ENCODE results near the gene ADK. TPM values are rescaled to one million over a fixed set of nuclear protein-coding genes. Genes with fewer than 3 reads are reported as not detected.

The ADK gene
- total RNA-seq, 2 experiments from 2014 or later = 26.4 to 31.1 TPM

DNA sequence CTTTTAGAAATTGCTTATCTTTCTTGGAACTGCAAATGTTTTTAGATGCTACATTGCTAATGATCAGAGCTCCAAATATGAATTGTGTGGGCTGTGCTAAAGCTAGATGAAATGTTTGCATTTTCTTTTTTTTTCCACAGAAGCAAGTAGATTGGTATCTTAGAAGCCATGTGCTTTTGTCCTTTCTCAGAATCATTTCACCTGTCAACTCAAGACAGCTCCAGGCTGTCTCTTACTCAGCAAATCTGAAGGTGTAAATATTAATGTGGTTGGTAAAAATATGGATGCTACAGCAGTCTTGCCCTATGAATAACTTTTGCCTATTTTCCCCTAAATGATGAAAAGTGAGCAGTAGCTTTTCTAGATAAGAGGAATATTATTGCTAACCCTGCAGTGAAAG lies 41.6 kb upstream of the ADK start:
- intact Hi-C loops (cut with micrococcal nuclease; ENCODE audit: unreplicated experiment) = no loop called here
- ChIA-PET POLR2A (interaction anchor here (0.6 to 1.4 kb wide), 7 partner anchors 9 to 275 kb away, joined by 3 to 5 read pairs (median 3); no protein-coding TSS in a partner anchor), CTCF (ENCODE audit: unreplicated experiment) (interaction anchor here (0.6 kb wide), 1 partner anchor 230 kb away, joined by 4 read pairs; no protein-coding TSS in a partner anchor)

DNA sequence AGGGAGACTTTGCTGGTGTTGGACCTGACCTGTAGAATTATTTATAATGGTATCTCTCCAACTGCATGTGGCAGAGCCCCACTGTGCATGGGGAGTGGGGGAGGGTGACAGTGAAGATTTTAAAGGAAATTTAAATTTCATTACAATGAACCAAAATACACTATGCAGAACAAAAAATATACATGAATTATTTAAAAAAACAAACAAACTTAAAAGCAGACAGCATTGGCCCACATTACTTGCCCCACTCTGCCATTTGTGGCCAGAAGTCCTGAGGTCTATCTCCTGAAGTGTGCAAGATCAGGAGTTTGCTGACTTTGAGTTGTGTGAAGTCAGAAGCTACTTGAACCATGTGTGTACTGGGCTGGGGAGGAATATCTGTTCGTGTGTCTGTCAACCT lies 40.9 kb upstream of the ADK start:
- DNase-seq (ENCODE audit: low spot score) = no peak
- Histone ChIP-seq H3K9me3 (ENCODE audit: low read length) (no peaks in the 10 kb centered on the region), H4K20me1 (ENCODE audit: insufficient read depth, low read length) (no peaks in the 10 kb centered on the region), H3K79me2 (ENCODE audit: insufficient read depth, low read depth, low read length) (no peaks in the 10 kb centered on the region), H3K27ac (ENCODE audit: low read depth, low read length, poor library complexity, severe bottlenecking) (no peak overlapping the region), H3K4me1 (ENCODE audit: insufficient read depth, low read length, poor library complexity, severe bottlenecking) (no peaks in the 10 kb centered on the region), H3K9me2 (ENCODE audit: insufficient read depth, low read length) (no peaks in the 10 kb centered on the region), H3K36me3 (ENCODE audit: insufficient read depth, low read length) (peaks cover 96% of the 10 kb centered on the region), H2AFZ (ENCODE audit: low read length) (no peak overlapping the region), H3K4me2 (ENCODE audit: low read length) (no peak overlapping the region), H3K4me3 (ENCODE audit: low read depth, low read length, poor library complexity, severe bottlenecking) (no peak overlapping the region)
- intact Hi-C loops (cut with micrococcal nuclease; ENCODE audit: unreplicated experiment) = no loop called here
- ChIA-PET CTCF (ENCODE audit: unreplicated experiment) (interaction anchor here (0.6 kb wide), 1 partner anchor 230 kb away, joined by 4 read pairs; no protein-coding TSS in a partner anchor), POLR2A (interaction anchor here (1.0 to 1.4 kb wide), 2 partner anchors 16 to 124 kb away, joined by 3 read pairs; no protein-coding TSS in a partner anchor)
- BruUV-seq (replicated peaks) = no TSS peak
- no peak for TF ChIP-seq EZH2phosphoT487 (IDR thresholded peaks at IDR 0.05; ENCODE audit: borderline replicate concordance, low read depth, low read length)
- TF ChIP-seq, protein P1, sequence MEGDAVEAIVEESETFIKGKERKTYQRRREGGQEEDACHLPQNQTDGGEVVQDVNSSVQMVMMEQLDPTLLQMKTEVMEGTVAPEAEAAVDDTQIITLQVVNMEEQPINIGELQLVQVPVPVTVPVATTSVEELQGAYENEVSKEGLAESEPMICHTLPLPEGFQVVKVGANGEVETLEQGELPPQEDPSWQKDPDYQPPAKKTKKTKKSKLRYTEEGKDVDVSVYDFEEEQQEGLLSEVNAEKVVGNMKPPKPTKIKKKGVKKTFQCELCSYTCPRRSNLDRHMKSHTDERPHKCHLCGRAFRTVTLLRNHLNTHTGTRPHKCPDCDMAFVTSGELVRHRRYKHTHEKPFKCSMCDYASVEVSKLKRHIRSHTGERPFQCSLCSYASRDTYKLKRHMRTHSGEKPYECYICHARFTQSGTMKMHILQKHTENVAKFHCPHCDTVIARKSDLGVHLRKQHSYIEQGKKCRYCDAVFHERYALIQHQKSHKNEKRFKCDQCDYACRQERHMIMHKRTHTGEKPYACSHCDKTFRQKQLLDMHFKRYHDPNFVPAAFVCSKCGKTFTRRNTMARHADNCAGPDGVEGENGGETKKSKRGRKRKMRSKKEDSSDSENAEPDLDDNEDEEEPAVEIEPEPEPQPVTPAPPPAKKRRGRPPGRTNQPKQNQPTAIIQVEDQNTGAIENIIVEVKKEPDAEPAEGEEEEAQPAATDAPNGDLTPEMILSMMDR (conservative IDR thresholded peaks at IDR 0.05; ENCODE audit: low read length) = no peak

More for the DNA sequence above, 41.6 kb upstream of the ADK start:
- TF ChIP-seq EZH2phosphoT487 (IDR thresholded peaks at IDR 0.05; ENCODE audit: borderline replicate concordance, low read depth, low read length) = no peak
- TF ChIP-seq, protein P1 (conservative IDR thresholded peaks at IDR 0.05; ENCODE audit: low read length) = no peak
- Histone ChIP-seq H3K9me2 (ENCODE audit: insufficient read depth, low read length) (no peaks in the 10 kb centered on the region), H3K36me3 (ENCODE audit: insufficient read depth, low read length) (peaks cover 96% of the 10 kb centered on the region), H3K4me3 (ENCODE audit: low read depth, low read length, poor library complexity, severe bottlenecking) (no peak overlapping the region), H2AFZ (ENCODE audit: low read length) (no peak overlapping the region), H4K20me1 (ENCODE audit: insufficient read depth, low read length) (no peaks in the 10 kb centered on the region), H3K27ac (ENCODE audit: low read depth, low read length, poor library complexity, severe bottlenecking) (no peak overlapping the region), H3K9me3 (ENCODE audit: low read length) (no peaks in the 10 kb centered on the region), H3K79me2 (ENCODE audit: insufficient read depth, low read depth, low read length) (no peaks in the 10 kb centered on the region), H3K4me2 (ENCODE audit: low read length) (no peak overlapping the region), H3K4me1 (ENCODE audit: insufficient read depth, low read length, poor library complexity, severe bottlenecking) (no peaks in the 10 kb centered on the region)
- no peak for DNase-seq (ENCODE audit: low spot score)
- no TSS peak for BruUV-seq (replicated peaks)

DNA sequence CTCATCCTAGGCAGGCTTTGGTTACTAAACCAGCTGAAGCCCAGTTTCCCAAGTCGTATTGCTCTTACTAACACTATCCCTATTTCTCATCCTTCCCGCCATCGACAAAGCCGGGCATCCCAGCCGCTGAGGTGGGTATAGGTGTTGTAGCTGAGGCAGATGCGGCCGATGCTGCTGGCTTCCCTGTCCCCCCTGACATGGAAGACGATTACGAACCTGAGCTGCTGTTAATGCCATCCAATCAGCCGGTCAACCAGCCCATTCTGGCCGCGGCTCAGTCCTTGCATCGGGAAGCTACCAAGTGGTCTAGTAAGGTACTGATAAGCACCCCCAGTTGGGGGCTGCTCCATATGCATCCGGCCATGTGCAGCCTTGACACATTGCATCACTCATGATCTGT lies 39.2 kb upstream of the ADK start:
- H3K36me3 ChIP-seq (ENCODE audit: insufficient read depth, low read length) = peaks cover 95% of the 10 kb centered on the region
- H4K20me1 ChIP-seq (ENCODE audit: insufficient read depth, low read length) = no peaks in the 10 kb centered on the region
- no peak overlapping the region for H3K4me2 ChIP-seq (ENCODE audit: low read length)
- POLR2A ChIA-PET = no interaction called here
- H2AFZ ChIP-seq (ENCODE audit: low read length) = no peak overlapping the region
- H3K27ac ChIP-seq (ENCODE audit: low read depth, low read length, poor library complexity, severe bottlenecking) = no peak overlapping the region
- no TSS peak for BruUV-seq (replicated peaks)
- no peak overlapping the region for H3K4me3 ChIP-seq (ENCODE audit: low read depth, low read length, poor library complexity, severe bottlenecking)
- DNase-seq (ENCODE audit: low spot score) = no peak
- intact Hi-C loops (cut with micrococcal nuclease; ENCODE audit: unreplicated experiment) = no loop called here
- H3K9me2 ChIP-seq (ENCODE audit: insufficient read depth, low read length) = no peaks in the 10 kb centered on the region
- TF ChIP-seq, protein P1 (conservative IDR thresholded peaks at IDR 0.05; ENCODE audit: low read length) = no peak
- no peak for TF ChIP-seq EZH2phosphoT487 (IDR thresholded peaks at IDR 0.05; ENCODE audit: borderline replicate concordance, low read depth, low read length)
- H3K4me1 ChIP-seq (ENCODE audit: insufficient read depth, low read length, poor library complexity, severe bottlenecking) = no peaks in the 10 kb centered on the region
- no peaks in the 10 kb centered on the region for H3K79me2 ChIP-seq (ENCODE audit: insufficient read depth, low read depth, low read length)
- H3K9me3 ChIP-seq (ENCODE audit: low read length) = no peaks in the 10 kb centered on the region
- CTCF ChIA-PET (ENCODE audit: unreplicated experiment) = no interaction called here

All from OCI-LY7 (cell line).